AG04449 (cell line): ENCODE data around the gene LRMDA.

Source experiments
- CTCF ChIA-PET: fragments of 350-600 bp; formaldehyde crosslinking; extraction: SDS; loops from one replicate; lab custom pipeline; 2021; ENCODE audit warnings: antibody characterized with exemption; lab: Yijun Ruan, JAX
- POLR2A ChIA-PET: fragments of 400-600, 350-600 bp; formaldehyde crosslinking; extraction: SDS; loops from one replicate; lab custom pipeline; 2020; ENCODE audit warnings: antibody characterized with exemption, inconsistent platforms; lab: Yijun Ruan, JAX
- DNase-seq: peaks from one replicate; pipeline ENCODE4 v3.0.0-alpha.2; 2010; ENCODE audit warnings: low read depth, low spot score
- H3K4me3 ChIP-seq: 2 replicates; pipeline ENCODE4 v1.5.1; 2011; ENCODE audit warnings: low read depth, mild to moderate bottlenecking, control low read depth, low read length
- CTCF ChIP-seq: IDR thresholded peaks from one replicate; pipeline ENCODE4 v1.5.1; 2011; ENCODE audit warnings: mild to moderate bottlenecking, moderate library complexity, low read length, control low read depth, inconsistent platforms; ENCODE audit not compliant: insufficient read depth; ENCODE audit errors: missing control alignments

Gene LRMDA

DNA sequence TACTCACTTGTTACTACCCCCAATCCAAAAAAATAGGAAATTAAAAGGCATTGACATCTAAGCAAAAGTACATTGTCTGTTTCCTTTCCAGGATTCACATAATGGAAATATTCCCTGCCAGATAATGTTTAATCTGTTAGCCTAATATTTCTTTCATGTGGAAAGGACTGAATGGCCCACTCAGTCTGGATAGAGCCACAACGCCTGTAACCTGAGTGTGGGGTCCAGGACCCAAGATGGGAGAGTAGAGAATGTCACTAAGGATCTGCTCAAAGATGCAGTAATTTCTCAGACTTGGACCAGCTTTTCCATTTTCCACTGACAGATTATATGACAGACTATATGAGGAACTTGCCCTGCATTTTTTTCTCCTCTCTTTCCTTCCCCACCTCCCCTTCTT, 1117.3 kb downstream of the LRMDA start:
- TF ChIP-seq CTCF, result no peak
- CTCF ChIA-PET, result interaction anchor here (0.8 to 4.9 kb wide), 6 partner anchors 118 to 1153 kb away, joined by 3 to 15 read pairs (median 4); no protein-coding TSS in a partner anchor
- POLR2A ChIA-PET, result no interaction called here
- H3K4me3 ChIP-seq, result no peak overlapping the region
- no peak for DNase-seq

DNA sequence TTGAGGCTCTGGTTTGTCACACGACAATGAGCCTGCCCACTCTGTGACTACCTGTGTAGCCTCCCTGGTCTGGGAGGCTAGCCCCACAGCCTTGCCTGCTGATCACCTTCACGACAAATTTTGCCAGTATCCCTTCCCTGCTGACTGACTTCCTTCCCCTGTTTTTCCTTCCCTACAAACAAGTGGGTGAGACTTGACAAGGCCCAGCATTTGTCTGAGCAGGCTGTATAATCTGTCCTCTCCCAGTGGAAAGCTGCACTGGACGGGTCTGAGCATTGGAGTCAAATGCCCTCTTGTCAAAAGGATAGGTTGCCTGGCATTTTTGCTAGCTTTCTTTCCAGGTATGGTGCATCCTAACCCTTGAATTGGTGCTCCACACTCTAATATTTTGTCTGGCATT, 1117.7 kb downstream of the LRMDA start:
- POLR2A ChIA-PET, result no interaction called here
- no peak for TF ChIP-seq CTCF
- CTCF ChIA-PET, result interaction anchor here (0.9 to 4.9 kb wide), 4 partner anchors 118 to 1154 kb away, joined by 4 to 15 read pairs (median 4); no protein-coding TSS in a partner anchor

DNA sequence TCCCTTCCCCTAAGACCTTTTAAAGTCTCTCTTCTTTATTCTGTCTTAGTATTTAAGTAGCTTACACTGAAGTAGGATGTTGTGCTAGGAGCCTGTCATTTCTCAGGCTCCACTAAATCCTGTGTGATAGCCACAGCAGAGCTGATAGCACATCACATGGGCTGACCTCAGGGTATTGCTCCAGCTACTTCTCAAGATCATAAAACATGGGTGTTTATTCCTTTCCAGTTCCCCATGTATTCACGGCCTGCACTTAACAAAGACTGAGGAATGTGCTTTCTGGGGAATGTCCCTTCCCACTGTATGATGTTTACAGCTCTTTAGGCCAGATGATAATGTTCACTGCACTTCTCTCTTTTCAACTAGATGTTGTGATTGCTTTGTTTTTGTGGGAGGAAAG, 1119.4 kb downstream of the LRMDA start:
- H3K4me3 ChIP-seq, result no peak overlapping the region
- ChIA-PET POLR2A (no interaction called here), CTCF (interaction anchor here (0.6 to 2.9 kb wide), 4 partner anchors 15 to 1155 kb away, joined by 3 to 9 read pairs (median 4); no protein-coding TSS in a partner anchor)
- DNase-seq, result no peak
- no peak for TF ChIP-seq CTCF

More for the DNA sequence above, 1117.7 kb downstream of the LRMDA start:
- no peak for DNase-seq
- no peak overlapping the region for H3K4me3 ChIP-seq

GRCh38 chr10:76552091-76552873, 1120.9 kb downstream of the LRMDA start:
- no peak overlapping the region for H3K4me3 ChIP-seq
- ChIA-PET POLR2A (no interaction called here), CTCF (interaction anchor here (0.9 to 2.9 kb wide), 4 partner anchors 432 to 1157 kb away, joined by 3 to 9 read pairs (median 4); no protein-coding TSS in a partner anchor)
- DNase-seq, result no peak
- TF ChIP-seq CTCF, result no peak

DNA sequence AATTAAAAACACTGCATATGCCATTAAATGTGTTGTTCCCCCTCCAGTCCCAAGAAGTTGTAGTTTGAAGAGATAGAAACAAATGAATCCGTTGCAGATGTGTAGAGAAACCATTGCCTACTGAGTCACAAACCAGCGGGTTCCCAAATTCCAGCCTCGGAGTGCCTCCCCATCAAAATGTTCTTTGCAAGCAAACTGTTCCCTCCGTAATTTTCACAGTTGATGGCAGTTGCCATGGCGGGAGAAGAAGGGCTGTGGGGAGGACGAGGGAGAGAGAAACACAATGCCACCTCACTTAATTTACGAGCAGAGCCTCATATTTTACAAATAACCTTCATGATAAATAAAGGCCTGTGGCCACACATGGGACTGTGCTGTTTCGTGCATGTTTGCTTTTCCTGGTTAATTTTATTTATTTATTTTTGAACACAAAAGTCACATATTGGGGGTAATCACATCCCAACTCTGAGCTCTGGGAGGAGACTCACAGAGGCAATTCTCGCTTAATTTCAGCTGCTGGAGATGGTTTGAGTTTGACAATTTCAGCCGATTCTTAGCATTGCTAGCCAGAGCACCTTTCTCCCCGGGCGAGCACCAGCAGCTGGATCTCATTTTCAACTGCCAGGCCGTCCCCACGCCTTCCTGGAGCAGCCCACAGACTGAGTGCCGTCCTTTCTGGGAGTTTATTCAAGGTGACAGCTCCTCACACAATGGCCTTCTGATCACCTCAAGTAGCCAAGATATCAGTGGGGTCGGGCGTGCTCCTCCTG, 1122.0 kb downstream of the LRMDA start:
- DNase-seq, result no peak
- ChIA-PET CTCF (interaction anchor here (1.4 to 2.9 kb wide), 2 partner anchors 431 to 432 kb away, joined by 3 to 9 read pairs; no protein-coding TSS in a partner anchor), POLR2A (no interaction called here)
- no peak overlapping the region for H3K4me3 ChIP-seq
- no peak for TF ChIP-seq CTCF

- DNase-seq, result no peak
- no peak for TF ChIP-seq CTCF
- H3K4me3 ChIP-seq, result no peak overlapping the region
- ChIA-PET POLR2A (no interaction called here), CTCF (no interaction called here)
These were observed 1122.6 kb downstream of the LRMDA start for GRCh38 chr10:76554033-76554408.
